Stomach (tissue), 9 donors: ENCODE measurements around the gene NTNG1. TPM values are rescaled to one million over a fixed set of nuclear protein-coding genes. Genes with fewer than 3 reads are reported as not detected.

Experiments used
- DNase-seq, 2 donors: peaks; one replicate each; pipeline versions ENCODE4 v3.0.0 to v3.0.0-alpha.2; 2013 to 2019
- H3K27ac ChIP-seq, 5 donors: fragments of 200-600 bp in 4 of 5; sonication (generic) in 4 of 5; one replicate each; pipeline ENCODE4 v1.5.1; 2013 to 2019; ENCODE audit warnings: mild to moderate bottlenecking in 1 of 5, moderate library complexity in 1 of 5
- H3K27me3 ChIP-seq, 3 donors: fragments of 200-600 bp; sonication (generic); one replicate each; pipeline ENCODE4 v1.5.1; 2017 to 2019; ENCODE audit warnings: mixed run types in 1 of 3
- H3K36me3 ChIP-seq, 4 donors: fragments of 200-600 bp; sonication (generic); 1 replicate in 3 of 4; 2 replicates in 1 of 4; pipeline ENCODE4 v1.5.1; 2016 to 2019
- H3K4me1 ChIP-seq, 4 donors: fragments of 200-600 bp; sonication (generic); one replicate each; pipeline ENCODE4 v1.5.1; 2016 to 2019
- H3K4me3 ChIP-seq, 4 donors: fragments of 200-600 bp; sonication (generic) in 3 of 4; one replicate each; pipeline ENCODE4 v1.5.1; 2016 to 2019; ENCODE audit warnings: mild to moderate bottlenecking in 1 of 4
- H3K9me3 ChIP-seq, 4 donors: fragments of 200-600 bp; sonication (generic); one replicate each; pipeline ENCODE4 v1.5.1; 2016 to 2019
- CTCF ChIP-seq, 7 experiments: fragments of 450-650 bp in 4 of 7; fragments of 200-600 bp in 3 of 7; sonication (generic) in 3 of 7; IDR thresholded peaks; one replicate each; pipeline ENCODE4 v1.5.1; 2016 to 2019; ENCODE audit warnings: antibody characterized with exemption in 7 of 7, control low read depth in 2 of 7, mild to moderate bottlenecking in 1 of 7
- EP300 ChIP-seq: sonication (generic); formaldehyde crosslinking; IDR thresholded peaks from one replicate; pipeline ENCODE4 v1.6.1; 2017; ENCODE audit warnings: antibody characterized with exemption
- POLR2A ChIP-seq, 4 donors: fragments of 450-650 bp; IDR thresholded peaks; one replicate each; pipeline ENCODE4 v1.6.1; 2016; ENCODE audit warnings: antibody characterized with exemption in 4 of 4, control low read depth in 2 of 4, mild to moderate bottlenecking in 1 of 4, moderate library complexity in 1 of 4
- POLR2AphosphoS5 ChIP-seq, 3 donors: sonication (generic); formaldehyde crosslinking; IDR thresholded peaks; one replicate each; pipeline ENCODE4 v1.6.1; 2016; ENCODE audit warnings: antibody characterized with exemption in 3 of 3
- WGBS, 5 donors: extraction: QIAGEN DNeasy Blood & Tissue Kit in 3 of 5; methylation state at CpG; one replicate each; pipeline versions ENCODE4 v1.1.5 to v1.1.7; 2013 to 2018; 5-methylcytosine and 5-hydroxymethylcytosine counted together
- intact Hi-C: fragments of 100-400 bp; cut with DNase I; formaldehyde crosslinking; loops from one replicate; pipeline ENCODE4 v1.15.1; 2023; ENCODE audit warnings: low total_unique reads
- polyA plus RNA-seq, 3 donors: library from polyadenylated mRNA; stranded (reverse); fragments of 200-250 nt; gene quantifications; one replicate each; pipeline ENCODE4 v1.2.3, GENCODE V29; 2013
- total RNA-seq, 5 donors: library from RNA; depleted of rRNA; stranded (reverse); fragments of >200 nt; gene quantifications; one replicate each; pipeline versions ENCODE4 v1.1.0 to v1.2.3, GENCODE V29; 2014 to 2016
- donor health status: healthy with polysubstance abuse.
- donor health status: Bipolar disorder and iron deficiency.
- donor health status: healthy.

NTNG1 gene
- total and polyA plus RNA-seq, 8 donors: 0.23 to 2.0 (median 0.58) TPM; not detected in 3

GRCh38 chr1:107187399-107187798 is 46.6 kb downstream of the NTNG1 start:
- no peaks in the 10 kb centered on the region for H3K36me3 ChIP-seq
- no peaks in the 10 kb centered on the region for H3K9me3 ChIP-seq
- WGBS, 5 donors: 30 to 46% (median 33%) methylated on average over 3 of the region's 3 CpGs
- no peak overlapping the region for H3K27ac ChIP-seq
- DNase-seq: no peak
- intact Hi-C loops: no loop called here
- no peaks in the 10 kb centered on the region for H3K27me3 ChIP-seq
- TF ChIP-seq CTCF (IDR thresholded peaks at IDR 0.05) (no peak), EP300 (no peak), POLR2AphosphoS5 (IDR thresholded peaks at IDR 0.05) (no peak), POLR2A (IDR thresholded peaks at IDR 0.05) (no peak)
- H3K4me1 ChIP-seq: no peaks in the 10 kb centered on the region
- H3K4me3 ChIP-seq: no peak overlapping the region

- no peak for TF ChIP-seq EP300
- TF ChIP-seq CTCF (IDR thresholded peaks at IDR 0.05): no peak
- TF ChIP-seq POLR2AphosphoS5 (IDR thresholded peaks at IDR 0.05): no peak
- no peak for TF ChIP-seq POLR2A (IDR thresholded peaks at IDR 0.05)
- WGBS, 5 donors: 84 to 90% (median 85%) methylated on average over 3 of the region's 3 CpGs
- Histone ChIP-seq H3K27me3 (no peaks in the 10 kb centered on the region), H3K4me1 (no peaks in the 10 kb centered on the region), H3K4me3 (no peak overlapping the region), H3K9me3 (no peaks in the 10 kb centered on the region), H3K36me3 (no peaks in the 10 kb centered on the region), H3K27ac (no peak overlapping the region)
- DNase-seq: no peak
- intact Hi-C loops: no loop called here
Measured at GRCh38 chr1:107188160-107188559, 47.3 kb downstream of the NTNG1 start.

- Histone ChIP-seq H3K36me3 (no peaks in the 10 kb centered on the region), H3K4me1 (no peaks in the 10 kb centered on the region), H3K27me3 (no peaks in the 10 kb centered on the region), H3K4me3 (no peak overlapping the region), H3K27ac (no peak overlapping the region), H3K9me3 (no peaks in the 10 kb centered on the region)
- no peak for TF ChIP-seq CTCF (IDR thresholded peaks at IDR 0.05)
- TF ChIP-seq POLR2A (IDR thresholded peaks at IDR 0.05): no peak
- TF ChIP-seq POLR2AphosphoS5 (IDR thresholded peaks at IDR 0.05): no peak
- TF ChIP-seq EP300: no peak
- 59 to 80% (median 71%) methylated on average over 1 of the region's 1 CpG for WGBS, 5 donors
- intact Hi-C loops: no loop called here
- DNase-seq: no peak
Measured at GRCh38 chr1:107194380-107194779, 53.5 kb downstream of the NTNG1 start.

- WGBS, 5 donors: 44 to 75% (median 50%) methylated on average over 1 of the region's 1 CpG
- no peak overlapping the region for H3K4me3 ChIP-seq
- no peaks in the 10 kb centered on the region for H3K4me1 ChIP-seq
- DNase-seq: no peak
- no peaks in the 10 kb centered on the region for H3K9me3 ChIP-seq
- intact Hi-C loops: no loop called here
- H3K27me3 ChIP-seq: no peaks in the 10 kb centered on the region
- no peaks in the 10 kb centered on the region for H3K36me3 ChIP-seq
- no peak overlapping the region for H3K27ac ChIP-seq
- TF ChIP-seq POLR2A (IDR thresholded peaks at IDR 0.05): no peak
Measured at GRCh38 chr1:107195476-107195875, 54.6 kb downstream of the NTNG1 start.

- H3K27ac ChIP-seq: no peak overlapping the region
- H3K27me3 ChIP-seq: no peaks in the 10 kb centered on the region
- no peak for TF ChIP-seq CTCF (IDR thresholded peaks at IDR 0.05)
- TF ChIP-seq EP300: no peak
- TF ChIP-seq POLR2A (IDR thresholded peaks at IDR 0.05): no peak
- no peak for TF ChIP-seq POLR2AphosphoS5 (IDR thresholded peaks at IDR 0.05)
- DNase-seq: peak in 1 of 2 donors; percentile 17
- no peaks in the 10 kb centered on the region for H3K4me1 ChIP-seq
- intact Hi-C loops: no loop called here
- no peak overlapping the region for H3K4me3 ChIP-seq
- no peaks in the 10 kb centered on the region for H3K36me3 ChIP-seq
- peaks cover 0 to 9% (median 3%) of the 10 kb centered on the region in 4 donors for H3K9me3 ChIP-seq
- 50 to 60% (median 51%) methylated on average over 5 of the region's 5 CpGs for WGBS, 5 donors
Measured at GRCh38 chr1:107196973-107197562, 56.2 kb downstream of the NTNG1 start.
